H1 (cell line): ENCODE results near the gene MAD2L1. TPM values are rescaled to one million over a fixed set of nuclear protein-coding genes. Genes with fewer than 3 reads are reported as not detected.
A peak's percentile ranks its signal among the peaks of the same experiment; 100 is the strongest.

Experiments
- CTCF ChIA-PET: fragments of 300-600 bp; sonication (Branson Sonifier 250); formaldehyde crosslinking; loops from one replicate; lab custom pipeline; 2021; ENCODE audit not compliant: partially characterized antibody; lab: Charles Lee
- POLR2A ChIA-PET: fragments of 300-600 bp; sonication (Branson Sonifier 250); formaldehyde crosslinking; loops from one replicate; lab custom pipeline; 2021; ENCODE audit warnings: inconsistent platforms; ENCODE audit not compliant: partially characterized antibody; lab: Charles Lee
- DNase-seq, 2 experiments: peaks; one replicate each; pipeline versions ENCODE4 v3.0.0 to v3.0.0-alpha.2; 2010 to 2022; ENCODE audit warnings: low spot score in 2 of 2, low read depth in 1 of 2, mixed read lengths in 1 of 2
- FAIRE-seq: peaks from 2 replicates; lab custom pipeline; 2011; peaks lifted over from hg19 to GRCh38; lab: Jason Lieb, UNC
- H2AFZ ChIP-seq: 2 replicates; pipeline ENCODE4 v1.8.1; 2012; ENCODE audit warnings: low read length, inconsistent platforms
- H2AK5ac ChIP-seq: 2 replicates; pipeline ENCODE4 v1.6.1; 2013; ENCODE audit warnings: low read depth, low read length
- H2BK120ac ChIP-seq: replicated peaks from 2 replicates; pipeline ENCODE3; 2013; ENCODE audit warnings: low read depth, low read length, inconsistent platforms
- H2BK12ac ChIP-seq: 2 replicates; pipeline ENCODE4 v1.6.1; 2013; ENCODE audit warnings: low read depth, low read length
- H2BK15ac ChIP-seq: 2 replicates; pipeline ENCODE4 v1.6.1; 2013; ENCODE audit warnings: low read length
- H2BK20ac ChIP-seq: 2 replicates; pipeline ENCODE4 v1.6.1; 2013; ENCODE audit warnings: low read length
- H2BK5ac ChIP-seq: 2 replicates; pipeline ENCODE4 v1.6.1; 2013; ENCODE audit warnings: low read depth, low read length
- H3K14ac ChIP-seq: 2 replicates; pipeline ENCODE4 v1.6.1; 2013; ENCODE audit warnings: inconsistent platforms; ENCODE audit not compliant: insufficient read length
- H3K18ac ChIP-seq: 2 replicates; pipeline ENCODE4 v1.6.1; 2013; ENCODE audit warnings: low read length; ENCODE audit errors: extremely low read depth
- H3K23ac ChIP-seq: 2 replicates; pipeline ENCODE4 v1.6.1; 2013; ENCODE audit warnings: inconsistent platforms; ENCODE audit not compliant: insufficient read length
- H3K23me2 ChIP-seq: 2 replicates; pipeline ENCODE4 v1.6.1; 2013; ENCODE audit warnings: low read depth, low read length
- H3K27ac ChIP-seq: 2 replicates; pipeline ENCODE4 v1.6.1; 2011; ENCODE audit warnings: low read depth, low read length, inconsistent platforms
- H3K27me3 ChIP-seq, 4 experiments: replicated peaks in 1 of 4; 1 replicate in 1 of 4; 2 replicates in 3 of 4; pipeline versions ENCODE4 v1.6.1 to v1.8.1; 2011 to 2013; ENCODE audit warnings: low read length in 3 of 4, mild to moderate bottlenecking in 3 of 4, inconsistent platforms in 2 of 4, mixed read lengths in 2 of 4, moderate library complexity in 1 of 4; ENCODE audit not compliant: control insufficient read depth in 3 of 4, insufficient read depth in 3 of 4; ENCODE audit errors: extremely low read depth in 1 of 4
- H3K36me3 ChIP-seq, 4 experiments: 2 replicates each; pipeline versions ENCODE4 v1.6.1 to v1.8.1; 2011 to 2013; ENCODE audit warnings: mild to moderate bottlenecking in 4 of 4, low read length in 3 of 4, moderate library complexity in 2 of 4, control low read depth in 1 of 4, inconsistent platforms in 1 of 4; ENCODE audit not compliant: insufficient read depth in 4 of 4, control insufficient read depth in 2 of 4
- H3K4ac ChIP-seq: replicated peaks from 2 replicates; pipeline ENCODE3; 2013; ENCODE audit warnings: low read length, low read depth, mixed read lengths, inconsistent platforms; ENCODE audit not compliant: insufficient read length
- H3K4me1 ChIP-seq, 4 experiments: replicated peaks in 1 of 4; 1 replicate in 1 of 4; 2 replicates in 3 of 4; pipeline versions ENCODE4 v1.6.1 to v1.8.1; 2011 to 2013; ENCODE audit warnings: low read length in 3 of 4, inconsistent platforms in 2 of 4, mixed read lengths in 1 of 4; ENCODE audit not compliant: insufficient read depth in 4 of 4, control insufficient read depth in 3 of 4
- H3K4me2 ChIP-seq, 2 experiments: 2 replicates each; pipeline versions ENCODE4 v1.6.1 to v1.8.1; 2011 to 2013; ENCODE audit warnings: low read depth in 2 of 2, low read length in 2 of 2, control low read depth in 1 of 2, inconsistent platforms in 1 of 2, mild to moderate bottlenecking in 1 of 2; ENCODE audit not compliant: insufficient read depth in 1 of 2
- H3K4me3 ChIP-seq, 4 experiments: fragments of 200-600, 300-600 bp in 1 of 4; sonication (generic), shearing (Covaris generic), sonication (Bioruptor Twin) in 1 of 4; 2 replicates each; pipeline versions ENCODE4 v1.5.1 to v1.8.1; 2011 to 2016; ENCODE audit warnings: low read length in 4 of 4, low read depth in 3 of 4, control low read depth in 2 of 4, inconsistent platforms in 2 of 4, mild to moderate bottlenecking in 2 of 4, mixed read lengths in 1 of 4, moderate library complexity in 1 of 4; ENCODE audit not compliant: insufficient read depth in 2 of 4; ENCODE audit errors: extremely low read depth in 1 of 4
- H3K56ac ChIP-seq: replicated peaks from 2 replicates; pipeline ENCODE3; 2013; ENCODE audit warnings: low read depth, mild to moderate bottlenecking, mixed read lengths, low read length, inconsistent platforms; ENCODE audit not compliant: insufficient read length
- H3K79me1 ChIP-seq: 2 replicates; pipeline ENCODE4 v1.6.1; 2013; ENCODE audit warnings: low read depth, low read length, control low read depth
- H3K79me2 ChIP-seq, 2 experiments: 2 replicates each; pipeline versions ENCODE4 v1.6.1 to v1.8.1; 2012 to 2013; ENCODE audit warnings: low read length in 2 of 2, mild to moderate bottlenecking in 2 of 2, inconsistent platforms in 1 of 2; ENCODE audit not compliant: insufficient read depth in 2 of 2, control insufficient read depth in 1 of 2
- H3K9ac ChIP-seq, 4 experiments: replicated peaks in 1 of 4; 1 replicate in 1 of 4; 2 replicates in 3 of 4; pipeline versions ENCODE4 v1.6.1 to v1.8.1; 2011 to 2013; ENCODE audit warnings: low read depth in 3 of 4, low read length in 3 of 4, control low read depth in 2 of 4, mild to moderate bottlenecking in 2 of 4, moderate library complexity in 2 of 4, inconsistent platforms in 1 of 4; ENCODE audit errors: extremely low read depth in 1 of 4
- H3K9me3 ChIP-seq, 2 experiments: 2 replicates each; pipeline versions ENCODE4 v1.6.1 to v1.8.1; 2012 to 2013; ENCODE audit warnings: mild to moderate bottlenecking in 2 of 2, moderate library complexity in 2 of 2, control low read depth in 1 of 2, inconsistent platforms in 1 of 2, low read depth in 1 of 2, low read length in 1 of 2, mixed read lengths in 1 of 2; ENCODE audit not compliant: insufficient read depth in 2 of 2
- H4K20me1 ChIP-seq, 2 experiments: replicated peaks in 1 of 2; 2 replicates each; pipeline versions ENCODE3 to v1.8.1; 2011 to 2013; ENCODE audit warnings: inconsistent platforms in 2 of 2, low read length in 2 of 2, mild to moderate bottlenecking in 1 of 2; ENCODE audit not compliant: insufficient read depth in 2 of 2, control insufficient read depth in 1 of 2
- H4K5ac ChIP-seq: 2 replicates; pipeline ENCODE4 v1.6.1; 2013; ENCODE audit warnings: low read length, low read depth, mixed read lengths, inconsistent platforms; ENCODE audit not compliant: insufficient read length
- H4K8ac ChIP-seq: 2 replicates; pipeline ENCODE4 v1.8.0; 2013; ENCODE audit warnings: mild to moderate bottlenecking, moderate library complexity, low read length, inconsistent platforms; ENCODE audit not compliant: insufficient read depth; ENCODE audit errors: extremely low read depth
- H4K91ac ChIP-seq: replicated peaks from 2 replicates; pipeline ENCODE3; 2013; ENCODE audit warnings: low read length, mixed read lengths, inconsistent platforms; ENCODE audit not compliant: insufficient read length
- CHD1 ChIP-seq: IDR thresholded peaks from 2 replicates; pipeline ENCODE4 v1.6.1; 2012; ENCODE audit warnings: low read depth, low read length, improper control_type of control experiment
- EP300 ChIP-seq, 2 experiments: IDR thresholded peaks; 1 replicate in 1 of 2; 2 replicates in 1 of 2; pipeline ENCODE4 v1.6.1; 2011 to 2012; ENCODE audit warnings: low read depth in 2 of 2, low read length in 2 of 2, mild to moderate bottlenecking in 2 of 2, borderline replicate concordance in 1 of 2, inconsistent platforms in 1 of 2, moderate library complexity in 1 of 2
- KDM5A ChIP-seq: fragments of 200-600 bp; IDR thresholded peaks from 2 replicates; pipeline ENCODE4 v1.7.1; 2012; ENCODE audit warnings: mild to moderate bottlenecking, low read length, inconsistent platforms, mixed read lengths
- RXRA ChIP-seq: IDR thresholded peaks from 2 replicates; pipeline ENCODE4 v1.6.1; 2011; ENCODE audit warnings: low read depth, mild to moderate bottlenecking, low read length, moderate library complexity; ENCODE audit not compliant: insufficient read depth
- WGBS, 2 experiments: shearing (Covaris generic) in 1 of 2; methylation state at CpG; one replicate each; pipeline versions ENCODE4 v1.1.6 to v1.1.7; 2013 to 2015; ENCODE audit warnings: low lambda C conversion rate in 2 of 2, mixed read lengths in 2 of 2, inconsistent platforms in 1 of 2, low coverage in 1 of 2, missing lambda C conversion rate in 1 of 2; ENCODE audit not compliant: insufficient replicate concordance in 2 of 2, insufficient coverage in 1 of 2, insufficient read length in 1 of 2; ENCODE audit errors: extremely low coverage in 1 of 2, missing lambda C conversion rate in 1 of 2; 5-methylcytosine and 5-hydroxymethylcytosine counted together
- polyA plus RNA-seq, 7 experiments: library from polyadenylated mRNA; depleted of rRNA in 3 of 7; stranded (reverse) in 5 of 7; unstranded in 2 of 7; fragments of >200 nt in 5 of 7; fragments of 200-250 nt in 2 of 7; gene quantifications; 1 replicate in 5 of 7; 2 replicates in 1 of 7; 4 replicates in 1 of 7; pipeline versions ENCODE4 v1.2.1 to v1.2.3, GENCODE V29; 2011 to 2013; ENCODE audit warnings: missing spikeins in 2 of 7, mixed read lengths in 2 of 7
- total RNA-seq: library from RNA; stranded (reverse); fragmentation: NEBNext Ultra II Directional; extraction: Animal tissue kit (Norgen Biotek cat#: 25700); gene quantifications from 2 replicates; pipeline ENCODE4 v1.2.1, GENCODE V29; 2021

MAD2L1 gene
- total and polyA plus RNA-seq, 2 of the 8 experiments (the other 6 are each of a cell fraction or from before 2014, with no cell fraction given), result 51.1 to 88.1 TPM

DNA sequence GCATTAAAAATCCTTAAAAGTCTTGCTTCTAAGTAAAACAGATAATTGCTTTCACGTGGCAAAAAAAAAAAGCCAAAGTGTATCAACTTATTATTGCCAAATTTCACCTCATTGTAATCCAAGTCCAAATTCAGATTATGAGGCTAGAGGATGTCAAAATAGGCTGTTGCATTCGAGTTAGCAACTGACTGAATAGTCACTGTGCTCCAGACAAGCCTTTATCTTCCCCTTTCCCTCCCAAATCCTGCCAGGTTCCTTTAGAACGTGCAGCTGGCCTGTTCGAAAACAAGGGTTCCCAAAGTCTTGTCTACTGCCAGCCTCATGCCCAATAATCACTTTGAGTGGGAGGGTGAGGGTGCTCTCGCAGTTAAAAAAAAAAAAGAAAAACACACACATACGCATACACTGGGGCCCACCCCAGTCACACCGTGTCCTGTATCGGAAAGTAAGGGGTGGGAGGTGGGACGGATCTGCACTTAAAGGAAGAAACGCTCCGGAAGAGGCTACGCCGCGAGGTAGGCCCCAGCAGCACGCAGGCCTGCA, 603 bp downstream of the MAD2L1 start:
- Histone ChIP-seq H3K79me1 (no peaks in the 10 kb centered on the region; the same call in 1 of the 2 replicates), H4K8ac (peak overlapping the region; percentile 95)
- TF ChIP-seq CHD1 (peak; percentile 46; the same call in 1 of the 2 replicates), EP300 (IDR thresholded peaks at IDR 0.05; ENCODE audit: borderline replicate concordance in 1 of 2, low read depth in 2 of 2, low read length in 2 of 2) (no peak), RXRA (no peak), KDM5A (0 out of 2 replicates have a peak, but pooled peaks have one; percentile 19)
- TF ChIP-seq, all 59 proteins: peak for 2
- Histone ChIP-seq H3K79me2 (peaks cover 5 to 55% of the 10 kb centered on the region in 2 experiments; a peak in 3 of 4 replicates), H3K4me3 (peak overlapping the region; percentile 73 to 86 (median 84)), H3K23me2 (peaks cover 4% of the 10 kb centered on the region; the same call in 1 of the 2 replicates), H3K18ac (peak overlapping the region; percentile 93; the same call in 1 of the 2 replicates), H3K56ac (peak overlapping the region; percentile 7), H3K4me2 (peak overlapping the region; percentile 78 to 84), H3K27ac (peak overlapping the region; percentile 92), H3K4ac (peak overlapping the region; percentile 27), H3K9me3 (no peaks in the 10 kb centered on the region), H2BK120ac (no peak overlapping the region), H3K9ac (peak overlapping the region; percentile 78 to 97 (median 96)), H3K4me1 (peaks cover 0 to 8% (median 7%) of the 10 kb centered on the region in 4 experiments; a peak in 4 of 7 replicates), H2BK20ac (no peak overlapping the region), H2BK5ac (peak overlapping the region; percentile 91), H3K14ac (no peak overlapping the region), H2AFZ (no peak overlapping the region), H3K23ac (no peak overlapping the region), H2BK15ac (no peak overlapping the region), H4K91ac (peak overlapping the region; percentile 79), H3K36me3 (peaks cover 5 to 33% (median 11%) of the 10 kb centered on the region in 4 experiments; a peak in 5 of 8 replicates), H4K20me1 (peaks cover 2 to 4% of the 10 kb centered on the region in 2 experiments), H2AK5ac (peak overlapping the region; percentile 47; the same call in 1 of the 2 replicates), H4K5ac (peak overlapping the region; percentile 38), H3K27me3 (no peaks in the 10 kb centered on the region), H2BK12ac (peak overlapping the region; percentile 20; the same call in 1 of the 2 replicates)
- 3% methylated on average over 14 of the region's 15 CpGs; no CpG with 5 or more reads in 1 of the 2 experiments for WGBS, 2 experiments
- ChIA-PET CTCF (interaction anchor here (0.9 to 1.8 kb wide), 3 partner anchors 8 to 15 kb away, joined by 3 to 8 read pairs (median 3); no protein-coding TSS in a partner anchor), POLR2A (interaction anchor here (1.0 kb wide), 1 partner anchor 13 kb away, joined by 3 read pairs; no protein-coding TSS in a partner anchor)
- FAIRE-seq, result peak; percentile 50
- no peak for DNase-seq
